Esophagus (tissue), 2 donors: ENCODE measurements around the gene SERPINB5. TPM values are rescaled to one million over a fixed set of nuclear protein-coding genes. Genes with fewer than 3 reads are reported as not detected.

ENCODE experiments used
- H3K27ac ChIP-seq, 2 donors: one replicate each; pipeline ENCODE4 v1.5.1; 2013; ENCODE audit warnings: low read depth in 2 of 2, mild to moderate bottlenecking in 2 of 2, inconsistent platforms in 1 of 2, low read length in 1 of 2, moderate library complexity in 1 of 2
- H3K27me3 ChIP-seq, 2 donors: one replicate each; pipeline ENCODE4 v1.6.1; 2013; ENCODE audit warnings: low read length in 2 of 2, control low read depth in 1 of 2, mild to moderate bottlenecking in 1 of 2; ENCODE audit not compliant: insufficient read depth in 2 of 2, control insufficient read depth in 1 of 2
- H3K36me3 ChIP-seq, 2 donors: one replicate each; pipeline ENCODE4 v1.6.1; 2013; ENCODE audit warnings: low read length in 1 of 2; ENCODE audit not compliant: control insufficient read depth in 2 of 2, insufficient read depth in 2 of 2
- H3K4me1 ChIP-seq, 2 donors: one replicate each; pipeline ENCODE4 v1.6.1; 2013; ENCODE audit warnings: low read length in 1 of 2; ENCODE audit not compliant: control insufficient read depth in 2 of 2, insufficient read depth in 2 of 2
- H3K4me3 ChIP-seq, 2 donors: one replicate each; pipeline ENCODE4 v1.5.1; 2013; ENCODE audit warnings: low read length in 2 of 2, mild to moderate bottlenecking in 2 of 2, low read depth in 1 of 2, moderate library complexity in 1 of 2
- H3K9me3 ChIP-seq, 2 donors: one replicate each; pipeline ENCODE4 v1.6.1; 2013; ENCODE audit warnings: mild to moderate bottlenecking in 2 of 2, low read depth in 1 of 2, low read length in 1 of 2, moderate library complexity in 1 of 2; ENCODE audit not compliant: control insufficient read depth in 2 of 2, insufficient read depth in 1 of 2
- WGBS, 2 donors: extraction: QIAGEN DNeasy Blood & Tissue Kit; methylation state at CpG; one replicate each; pipeline ENCODE4 v1.1.7; 2013; 5-methylcytosine and 5-hydroxymethylcytosine counted together
- polyA plus RNA-seq, 2 donors: library from polyadenylated mRNA; stranded (reverse); fragments of 200-250 nt; gene quantifications; one replicate each; pipeline ENCODE4 v1.2.3, GENCODE V29; 2013
- donor health status: healthy with polysubstance abuse.
- donor health status: Bipolar disorder and iron deficiency.

Gene SERPINB5
- polyA plus RNA-seq, 2 donors, result 48.0 to 174 TPM

- WGBS, 2 donors, result 81 to 87% methylated on average over 2 of the region's 2 CpGs
- H3K36me3 ChIP-seq, result no peaks in the 10 kb centered on the region
- no peaks in the 10 kb centered on the region for H3K4me1 ChIP-seq
Measured at GRCh38 chr18:63464434-63464833, 12.3 kb upstream of the SERPINB5 start.

DNA sequence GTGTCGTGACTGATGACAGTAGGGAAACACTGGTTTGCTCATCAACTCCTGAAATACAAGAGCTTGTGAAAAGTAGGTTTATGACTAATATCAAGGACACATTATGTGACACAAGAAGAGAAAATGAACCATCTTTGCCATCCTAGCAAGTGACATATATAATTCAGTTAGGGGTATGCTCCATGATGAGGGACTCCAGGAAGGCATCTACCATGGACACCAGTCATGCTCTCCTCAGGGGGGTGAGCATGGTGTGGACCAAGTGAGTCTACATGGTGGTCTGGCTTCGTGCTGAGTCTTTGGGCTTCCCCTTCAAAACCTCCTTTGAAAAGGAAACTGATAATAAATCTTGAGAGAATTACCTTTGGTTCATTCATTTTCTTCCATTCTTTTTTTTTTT lies 11.7 kb upstream of the SERPINB5 start:
- Histone ChIP-seq H3K4me1 (no peaks in the 10 kb centered on the region), H3K27ac (no peak overlapping the region), H3K4me3 (no peak overlapping the region), H3K27me3 (no peaks in the 10 kb centered on the region), H3K9me3 (no peaks in the 10 kb centered on the region), H3K36me3 (no peaks in the 10 kb centered on the region)
- 60 to 74% methylated on average over 2 of the region's 2 CpGs for WGBS, 2 donors

More at GRCh38 chr18:63464434-63464833, 12.3 kb upstream of the SERPINB5 start:
- H3K27me3 ChIP-seq, result no peaks in the 10 kb centered on the region
- no peak overlapping the region for H3K4me3 ChIP-seq
- no peaks in the 10 kb centered on the region for H3K9me3 ChIP-seq
- H3K27ac ChIP-seq, result no peak overlapping the region

DNA sequence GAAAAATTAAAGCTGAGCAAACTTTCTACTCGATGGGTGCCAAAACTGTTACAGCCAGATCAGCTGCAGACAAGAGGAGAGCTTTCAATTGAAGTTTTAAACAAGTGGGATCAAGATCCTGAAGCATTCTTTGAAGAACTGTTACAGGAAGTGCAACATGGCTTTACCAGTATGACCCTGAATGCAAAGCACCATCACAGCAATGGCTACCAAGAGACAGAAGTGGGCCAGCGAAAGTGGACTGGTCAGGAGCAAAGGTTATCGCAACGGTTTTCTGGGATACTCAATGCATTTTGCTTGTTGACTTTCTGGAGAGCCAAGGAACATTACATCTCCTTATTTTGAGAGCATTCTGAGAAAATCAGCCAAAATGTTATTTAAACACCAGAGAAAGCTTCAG lies 9.1 kb upstream of the SERPINB5 start:
- Histone ChIP-seq H3K27me3 (no peaks in the 10 kb centered on the region), H3K4me1 (peaks cover 0 to 4% of the 10 kb centered on the region in 2 donors), H3K27ac (no peak overlapping the region), H3K36me3 (no peaks in the 10 kb centered on the region), H3K9me3 (no peaks in the 10 kb centered on the region), H3K4me3 (no peak overlapping the region)
- 73 to 80% methylated on average over 4 of the region's 4 CpGs for WGBS, 2 donors

- Histone ChIP-seq H3K27me3 (no peaks in the 10 kb centered on the region), H3K36me3 (no peaks in the 10 kb centered on the region), H3K4me1 (peaks cover 0 to 4% of the 10 kb centered on the region in 2 donors), H3K4me3 (no peak overlapping the region), H3K27ac (no peak overlapping the region), H3K9me3 (no peaks in the 10 kb centered on the region)
- 85 to 94% methylated on average over 3 of the region's 3 CpGs for WGBS, 2 donors
Measured at GRCh38 chr18:63468575-63468974, 8.2 kb upstream of the SERPINB5 start.

GRCh38 chr18:63470751-63471150 lies 6.0 kb upstream of the SERPINB5 start:
- H3K27me3 ChIP-seq, result no peaks in the 10 kb centered on the region
- no peaks in the 10 kb centered on the region for H3K9me3 ChIP-seq
- peak overlapping the region; percentile 82 to 93 for H3K27ac ChIP-seq
- no peaks in the 10 kb centered on the region for H3K36me3 ChIP-seq
- no peak overlapping the region for H3K4me3 ChIP-seq
- H3K4me1 ChIP-seq, result peaks cover 0 to 4% of the 10 kb centered on the region in 2 donors
- WGBS, 2 donors, result 55 to 66% methylated on average over 11 to 12 of the region's 12 CpGs

DNA sequence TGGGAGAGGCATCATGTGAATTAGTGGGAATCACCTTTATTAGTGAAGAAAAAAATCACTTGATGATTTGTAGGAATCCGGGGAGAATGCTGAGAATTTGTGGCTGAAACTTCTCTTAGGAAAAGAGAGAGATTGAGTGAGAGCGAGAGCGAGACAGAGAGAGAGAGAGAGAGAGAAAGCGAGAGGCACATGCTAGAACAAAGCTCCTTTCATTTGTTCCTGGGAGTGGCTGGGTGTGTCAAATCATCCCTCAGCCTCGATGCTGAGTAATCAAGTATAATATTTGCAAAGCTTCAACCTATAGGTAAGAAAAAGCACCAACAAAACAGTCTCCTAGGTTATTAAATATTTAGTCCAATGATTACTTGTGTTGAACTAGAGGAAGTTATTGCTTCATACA lies 4.4 kb upstream of the SERPINB5 start:
- Histone ChIP-seq H3K36me3 (no peaks in the 10 kb centered on the region), H3K4me1 (peaks cover 0 to 4% of the 10 kb centered on the region in 2 donors), H3K27me3 (no peaks in the 10 kb centered on the region), H3K4me3 (no peak overlapping the region), H3K9me3 (no peaks in the 10 kb centered on the region), H3K27ac (peak overlapping the region; percentile 31 to 84)
- 48 to 51% methylated on average over 5 of the region's 5 CpGs for WGBS, 2 donors

DNA sequence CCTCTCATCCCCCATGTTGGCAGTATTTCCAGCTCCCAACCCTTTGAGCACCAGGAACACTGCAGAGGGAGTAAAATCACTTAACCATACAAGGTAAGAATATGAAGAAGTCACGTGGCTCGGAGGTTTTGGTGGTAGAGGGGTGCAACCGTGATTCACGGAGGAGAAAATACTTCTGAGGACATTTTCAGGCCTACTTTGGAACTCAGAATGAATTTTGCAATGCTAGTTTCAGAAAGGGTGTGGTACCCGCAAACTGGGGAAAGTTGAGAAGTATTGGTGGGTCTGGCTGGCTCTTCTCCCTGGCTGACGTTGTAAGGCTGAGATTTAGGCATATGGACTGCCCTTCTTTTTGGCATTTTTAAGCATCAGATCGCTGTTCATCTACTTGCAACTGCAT lies 442 bp downstream of the SERPINB5 start:
- Histone ChIP-seq H3K4me1 (peaks cover 0 to 2% of the 10 kb centered on the region in 2 donors), H3K9me3 (no peaks in the 10 kb centered on the region), H3K36me3 (peaks cover 0 to 2% of the 10 kb centered on the region in 2 donors), H3K27me3 (no peaks in the 10 kb centered on the region), H3K4me3 (peak overlapping the region; percentile 53 to 79), H3K27ac (peak overlapping the region; percentile 66 to 93)
- 53 to 62% methylated on average over 7 of the region's 7 CpGs for WGBS, 2 donors

- Histone ChIP-seq H3K36me3 (peaks cover 0 to 2% of the 10 kb centered on the region in 2 donors), H3K27ac (peak overlapping the region; percentile 66 to 81), H3K9me3 (no peaks in the 10 kb centered on the region), H3K4me3 (peak overlapping the region; percentile 57 to 79), H3K27me3 (no peaks in the 10 kb centered on the region), H3K4me1 (peaks cover 0 to 2% of the 10 kb centered on the region in 2 donors)
- 49 to 64% methylated on average over 6 of the region's 6 CpGs for WGBS, 2 donors
Measured at GRCh38 chr18:63477968-63478367, 1.2 kb downstream of the SERPINB5 start.

DNA sequence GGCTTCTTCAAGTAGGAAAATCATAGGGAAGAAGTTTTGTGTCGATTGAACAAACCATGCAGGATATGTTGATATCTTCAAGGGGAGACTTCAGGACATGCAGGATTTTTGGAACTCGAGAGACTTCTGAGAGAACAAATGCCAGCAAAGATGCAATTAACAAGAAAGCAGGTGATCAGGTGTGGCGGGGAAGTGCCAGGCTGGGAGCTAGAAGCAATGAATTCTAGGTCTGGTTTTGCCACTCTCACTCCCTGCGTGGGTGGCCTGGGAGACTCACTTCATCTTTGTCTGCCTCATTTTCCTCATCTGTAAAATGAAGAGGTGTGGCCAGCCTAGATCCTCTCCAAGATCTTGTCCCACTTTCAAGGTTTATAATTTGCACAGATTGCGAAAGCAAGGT lies 3.1 kb downstream of the SERPINB5 start:
- Histone ChIP-seq H3K9me3 (no peaks in the 10 kb centered on the region), H3K4me3 (peak overlapping the region in 1 of 2 donors; percentile 52), H3K27me3 (no peaks in the 10 kb centered on the region), H3K4me1 (peaks cover 0 to 2% of the 10 kb centered on the region in 2 donors), H3K27ac (no peak overlapping the region), H3K36me3 (peaks cover 2 to 3% of the 10 kb centered on the region in 2 donors)
- 50 to 67% methylated on average over 5 of the region's 5 CpGs for WGBS, 2 donors

GRCh38 chr18:63480476-63480875 lies 3.7 kb downstream of the SERPINB5 start:
- no peaks in the 10 kb centered on the region for H3K27me3 ChIP-seq
- H3K27ac ChIP-seq, result no peak overlapping the region
- no peaks in the 10 kb centered on the region for H3K9me3 ChIP-seq
- WGBS, 2 donors, result 88 to 89% methylated on average over 1 of the region's 1 CpG
- H3K4me1 ChIP-seq, result peaks cover 0 to 2% of the 10 kb centered on the region in 2 donors
- H3K36me3 ChIP-seq, result peaks cover 3 to 4% of the 10 kb centered on the region in 2 donors
- H3K4me3 ChIP-seq, result no peak overlapping the region
